ENCODE measurements around the gene EXD3. TPM values are rescaled to one million over a fixed set of nuclear protein-coding genes. Genes with fewer than 3 reads are reported as not detected.

EXD3 gene
- total and polyA plus RNA-seq, 2 of the 4 experiments (the other 2 are of a cell fraction) = 1.1 to 7.4 TPM

- Histone ChIP-seq H4K20me1 (ENCODE audit: insufficient read depth, low read length) (no peaks in the 10 kb centered on the region), H2AK9ac (replicated peaks; ENCODE audit: low read depth, low read length, poor library complexity) (no peak overlapping the region), H4K5ac (ENCODE audit: low read depth, low read length) (no peak overlapping the region), H3K56ac (ENCODE audit: extremely low read depth, insufficient read depth, low read length) (no peak overlapping the region), H2AFZ (replicated peaks; ENCODE audit: low read length, poor library complexity) (no peak overlapping the region), H3K14ac (replicated peaks; ENCODE audit: low read depth, low read length) (no peak overlapping the region), H3K79me1 (ENCODE audit: low read depth in 1 of 2, low read length in 2 of 2) (no peaks in the 10 kb centered on the region), H3K4me3 (ENCODE audit: insufficient read depth, low read depth, low read length) (no peak overlapping the region), H2BK15ac (ENCODE audit: low read depth, low read length) (no peak overlapping the region), H3K4me2 (ENCODE audit: low read depth, low read length) (no peak overlapping the region), H3K23ac (ENCODE audit: low read depth, low read length) (no peak overlapping the region), H2BK120ac (ENCODE audit: low read depth, low read length) (no peak overlapping the region), H3K9ac (ENCODE audit: low read depth, low read length) (no peak overlapping the region), H3K9me3 (ENCODE audit: control insufficient read depth, insufficient read depth, low read length) (no peaks in the 10 kb centered on the region), H2BK5ac (ENCODE audit: low read depth, low read length, poor library complexity, severe bottlenecking) (no peak overlapping the region), H3K27ac (ENCODE audit: insufficient read depth, low read length) (no peak overlapping the region), H2BK20ac (ENCODE audit: low read depth, low read length) (no peak overlapping the region), H3K4me1 (ENCODE audit: control insufficient read depth, insufficient read depth, low read length) (peaks cover 3% of the 10 kb centered on the region), H4K91ac (ENCODE audit: insufficient read depth, low read depth, low read length) (no peak overlapping the region), H3K9me1 (ENCODE audit: insufficient read depth, low read length) (no peaks in the 10 kb centered on the region), H3K4ac (ENCODE audit: low read depth, low read length) (no peak overlapping the region), H2AK5ac (ENCODE audit: low read depth, low read length) (no peak overlapping the region), H4K8ac (ENCODE audit: low read depth in 2 of 2, low read length in 2 of 2) (no peak overlapping the region), H3K36me3 (ENCODE audit: control insufficient read depth, insufficient read depth, low read length) (no peaks in the 10 kb centered on the region), H3K18ac (ENCODE audit: low read depth, low read length) (no peak overlapping the region), H3K27me3 (ENCODE audit: control insufficient read depth, insufficient read depth, low read length) (no peaks in the 10 kb centered on the region)
- in situ Hi-C loops (cut with MboI; ENCODE audit: low sequenced_read_pairs) = no loop called here
- ChIA-PET CTCF (interaction anchor here (1.0 kb wide), 1 partner anchor 9 kb away, joined by 3 read pairs; no protein-coding TSS in a partner anchor), POLR2A (ENCODE audit: unreplicated experiment) (no interaction called here)
- dilution Hi-C loops (cut with HindIII; ENCODE audit: low sequenced_read_pairs, unreplicated experiment) = no loop called here
- no TSS peak for BruUV-seq (replicated peaks)
- DNase-seq (no peak), ATAC-seq (ENCODE audit: low read depth) (no peak)
- WGBS, 2 experiments (ENCODE audit: extremely low coverage in 2 of 2, insufficient read length in 1 of 2) = 83% methylated on average over 12 of the region's 24 CpGs; no CpG with 5 or more reads in 1 of the 2 experiments
- intact Hi-C loops (cut with micrococcal nuclease) = no loop called here
- TF ChIP-seq MAZ (IDR thresholded peaks at IDR 0.05; ENCODE audit: borderline replicate concordance, low read depth, low read length) = no peak
- TF ChIP-seq RCOR1 (IDR thresholded peaks at IDR 0.05; ENCODE audit: insufficient replicate concordance, low read length) = no peak
- TF ChIP-seq MXI1 (IDR thresholded peaks at IDR 0.05; ENCODE audit: borderline replicate concordance, low read depth, low read length) = no peak
- TF ChIP-seq POLR2A (IDR thresholded peaks at IDR 0.05; ENCODE audit: low read depth, low read length) = no peak
- TF ChIP-seq CHD1 (IDR thresholded peaks at IDR 0.05; ENCODE audit: low read depth, low read length) = no peak
- TF ChIP-seq, protein P1, sequence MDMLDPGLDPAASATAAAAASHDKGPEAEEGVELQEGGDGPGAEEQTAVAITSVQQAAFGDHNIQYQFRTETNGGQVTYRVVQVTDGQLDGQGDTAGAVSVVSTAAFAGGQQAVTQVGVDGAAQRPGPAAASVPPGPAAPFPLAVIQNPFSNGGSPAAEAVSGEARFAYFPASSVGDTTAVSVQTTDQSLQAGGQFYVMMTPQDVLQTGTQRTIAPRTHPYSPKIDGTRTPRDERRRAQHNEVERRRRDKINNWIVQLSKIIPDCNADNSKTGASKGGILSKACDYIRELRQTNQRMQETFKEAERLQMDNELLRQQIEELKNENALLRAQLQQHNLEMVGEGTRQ (IDR thresholded peaks at IDR 0.05; ENCODE audit: low read depth, low read length) = no peak
- TF ChIP-seq MAFK (IDR thresholded peaks at IDR 0.05; ENCODE audit: low read depth, low read length) = no peak
- no peak for TF ChIP-seq FOS (IDR thresholded peaks at IDR 0.05; ENCODE audit: low read depth, low read length)
- no peak for TF ChIP-seq NFE2L2 (IDR thresholded peaks at IDR 0.05; ENCODE audit: low read depth, low read length)
- no peak for TF ChIP-seq RFX5 (IDR thresholded peaks at IDR 0.05; ENCODE audit: low read depth, low read length)
- no peak for TF ChIP-seq CEBPB (IDR thresholded peaks at IDR 0.05; ENCODE audit: low read depth, low read length)
- no peak for TF ChIP-seq ELK1 (IDR thresholded peaks at IDR 0.05; ENCODE audit: borderline replicate concordance, low read depth, low read length)
- TF ChIP-seq, protein P2, sequence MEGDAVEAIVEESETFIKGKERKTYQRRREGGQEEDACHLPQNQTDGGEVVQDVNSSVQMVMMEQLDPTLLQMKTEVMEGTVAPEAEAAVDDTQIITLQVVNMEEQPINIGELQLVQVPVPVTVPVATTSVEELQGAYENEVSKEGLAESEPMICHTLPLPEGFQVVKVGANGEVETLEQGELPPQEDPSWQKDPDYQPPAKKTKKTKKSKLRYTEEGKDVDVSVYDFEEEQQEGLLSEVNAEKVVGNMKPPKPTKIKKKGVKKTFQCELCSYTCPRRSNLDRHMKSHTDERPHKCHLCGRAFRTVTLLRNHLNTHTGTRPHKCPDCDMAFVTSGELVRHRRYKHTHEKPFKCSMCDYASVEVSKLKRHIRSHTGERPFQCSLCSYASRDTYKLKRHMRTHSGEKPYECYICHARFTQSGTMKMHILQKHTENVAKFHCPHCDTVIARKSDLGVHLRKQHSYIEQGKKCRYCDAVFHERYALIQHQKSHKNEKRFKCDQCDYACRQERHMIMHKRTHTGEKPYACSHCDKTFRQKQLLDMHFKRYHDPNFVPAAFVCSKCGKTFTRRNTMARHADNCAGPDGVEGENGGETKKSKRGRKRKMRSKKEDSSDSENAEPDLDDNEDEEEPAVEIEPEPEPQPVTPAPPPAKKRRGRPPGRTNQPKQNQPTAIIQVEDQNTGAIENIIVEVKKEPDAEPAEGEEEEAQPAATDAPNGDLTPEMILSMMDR (conservative IDR thresholded peaks at IDR 0.05; ENCODE audit: low read depth, low read length) = no peak
- no peak for TF ChIP-seq SMC3 (IDR thresholded peaks at IDR 0.05; ENCODE audit: low read depth, low read length)
- TF ChIP-seq BHLHE40 (IDR thresholded peaks at IDR 0.05; ENCODE audit: low read depth, low read length) = no peak
Measured at GRCh38 chr9:137436761-137437600, 14.0 kb upstream of the EXD3 start.

All from IMR-90 (cell line).